Dedifferentiated amniotic fluid mesenchymal stem cell (primary cell): ENCODE results near the gene DPH3.

Experiments used
- DNase-seq: peaks from one replicate; pipeline ENCODE4 v3.0.0-alpha.2; 2016; ENCODE audit errors: extremely low spot score

Gene DPH3

DNA sequence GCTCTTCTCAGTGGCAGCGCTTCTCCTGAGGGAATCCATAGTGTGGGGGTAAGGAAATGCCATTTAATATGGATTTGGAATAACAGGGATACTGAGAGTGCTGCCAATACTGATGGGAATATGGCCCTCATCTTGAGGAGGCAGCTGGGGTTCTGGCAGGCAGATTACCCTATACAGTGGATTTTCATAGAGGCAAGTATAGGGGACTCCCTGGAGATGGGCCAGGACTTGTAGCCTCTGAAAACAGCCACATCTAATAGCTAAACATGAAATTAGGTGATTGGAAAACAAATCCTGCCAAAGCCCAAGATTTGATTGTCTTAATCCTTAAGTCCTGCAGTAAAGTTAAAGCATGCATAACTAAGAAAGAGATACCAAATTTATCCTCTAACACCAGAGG lies 30.9 kb downstream of the DPH3 start:
- no peak for DNase-seq

DNA sequence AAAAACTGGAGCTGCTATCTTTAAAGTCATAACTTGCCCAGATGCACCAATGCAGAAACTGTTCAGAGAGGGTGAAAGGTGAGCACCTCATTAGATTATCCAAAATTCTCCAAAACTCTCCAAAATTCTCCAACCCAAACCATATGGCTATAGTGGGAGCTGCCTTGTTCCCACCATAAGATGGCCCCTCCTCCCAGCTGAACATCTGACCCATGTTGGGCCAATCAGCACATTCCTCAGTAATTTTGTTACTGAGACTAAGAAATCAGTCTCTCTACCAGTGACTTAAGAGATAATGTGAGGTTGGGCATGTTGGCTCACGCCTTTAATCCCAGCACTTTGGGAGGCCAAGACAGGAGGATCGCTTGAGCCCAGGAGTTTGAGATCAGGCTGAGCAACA lies 32.8 kb downstream of the DPH3 start:
- DNase-seq = no peak

DNA sequence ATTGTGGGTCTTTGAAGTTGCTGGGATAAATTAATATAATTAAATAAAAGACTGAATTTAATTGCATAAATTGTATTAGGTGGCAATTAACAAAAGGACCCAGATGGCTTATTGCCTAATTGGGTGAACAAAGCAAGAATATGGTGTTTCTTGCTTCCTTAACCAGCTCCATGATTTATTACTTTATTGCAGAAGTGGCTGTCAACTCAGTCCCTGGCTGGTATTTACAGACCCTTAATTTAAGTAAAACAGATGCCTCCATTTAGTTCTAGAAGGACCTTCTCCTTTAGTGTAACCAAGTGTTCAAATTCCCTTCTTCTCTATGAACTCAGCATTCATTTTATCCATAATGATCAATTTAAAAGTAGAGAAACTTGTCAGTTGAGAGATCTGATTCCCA lies 35.1 kb downstream of the DPH3 start:
- no peak for DNase-seq

DNA sequence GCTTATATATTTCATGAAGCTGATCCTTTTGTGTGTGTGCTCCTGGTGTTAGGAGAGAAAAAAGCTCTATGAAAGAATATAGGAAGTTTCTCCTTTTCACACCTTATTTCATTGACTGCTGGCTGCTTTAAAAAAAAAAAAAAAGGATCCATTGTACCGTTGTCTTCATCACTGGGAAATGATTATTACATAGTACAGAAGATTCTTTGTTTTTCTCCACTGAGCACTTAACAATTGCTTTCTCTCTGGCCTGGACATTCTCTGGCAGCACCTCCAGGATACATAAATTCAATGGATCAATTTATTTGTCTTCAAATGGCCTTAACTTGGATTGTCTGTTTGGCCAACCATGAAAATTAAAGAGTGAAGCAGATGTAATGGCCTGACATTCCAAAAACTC lies 37.2 kb downstream of the DPH3 start:
- no peak for DNase-seq

DNA sequence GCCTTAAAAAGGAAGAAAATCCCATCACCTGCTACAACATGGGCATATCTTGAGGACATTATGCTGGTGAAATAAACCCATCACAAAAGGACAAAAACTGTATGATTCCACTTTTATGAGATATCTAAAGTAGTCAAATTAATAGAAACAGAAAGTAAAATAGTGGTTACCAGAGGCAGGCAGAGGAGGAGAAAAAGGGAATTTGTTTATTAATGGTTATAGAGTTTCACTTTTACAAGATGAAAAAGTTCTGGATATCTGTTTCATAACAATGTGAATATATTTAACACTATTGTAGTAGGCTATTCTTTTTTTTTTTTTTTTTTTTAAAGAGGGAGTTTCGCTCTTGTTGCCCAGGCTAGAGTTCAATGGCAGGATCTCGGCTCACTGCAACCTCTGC lies 40.4 kb downstream of the DPH3 start:
- DNase-seq = no peak

DNA sequence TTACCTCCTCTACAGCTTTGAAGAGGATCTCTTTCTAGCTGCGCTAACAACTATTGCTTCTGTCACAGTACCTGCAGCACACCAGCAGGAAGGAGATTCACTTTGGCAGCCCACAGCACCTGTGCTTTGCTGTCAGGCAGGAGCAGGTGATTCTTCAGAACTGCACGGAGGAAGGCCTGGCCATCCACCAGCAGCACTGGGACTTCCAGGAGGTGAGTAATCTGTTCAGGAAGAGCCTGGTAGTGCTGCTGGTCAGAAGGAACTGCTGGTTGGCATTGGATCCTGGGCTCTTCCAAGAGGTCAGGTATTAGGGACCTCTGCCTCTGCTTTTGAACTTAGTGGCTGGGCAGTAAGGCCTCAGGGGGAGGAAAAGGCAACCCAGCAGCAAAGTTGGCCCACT lies 42.2 kb downstream of the DPH3 start:
- DNase-seq = no peak

DNA sequence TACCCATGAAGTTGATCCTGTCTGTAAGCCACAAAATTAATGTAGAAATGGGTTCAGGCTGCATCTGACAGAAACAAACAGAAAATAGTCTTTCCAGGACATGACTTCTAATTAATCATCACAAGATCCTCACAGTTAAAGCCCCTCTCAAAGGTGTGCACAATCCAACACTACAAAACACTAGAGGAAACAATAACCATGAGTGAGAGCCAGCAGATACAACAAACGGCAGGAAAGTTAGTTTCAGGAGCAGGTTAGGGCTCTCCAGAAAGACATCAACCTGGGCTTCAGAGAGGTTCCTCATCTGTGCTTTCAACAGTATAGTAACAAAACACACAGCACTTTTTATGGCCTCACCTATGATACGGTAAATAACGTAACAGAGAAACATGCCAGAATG lies 42.8 kb downstream of the DPH3 start:
- no peak for DNase-seq

DNA sequence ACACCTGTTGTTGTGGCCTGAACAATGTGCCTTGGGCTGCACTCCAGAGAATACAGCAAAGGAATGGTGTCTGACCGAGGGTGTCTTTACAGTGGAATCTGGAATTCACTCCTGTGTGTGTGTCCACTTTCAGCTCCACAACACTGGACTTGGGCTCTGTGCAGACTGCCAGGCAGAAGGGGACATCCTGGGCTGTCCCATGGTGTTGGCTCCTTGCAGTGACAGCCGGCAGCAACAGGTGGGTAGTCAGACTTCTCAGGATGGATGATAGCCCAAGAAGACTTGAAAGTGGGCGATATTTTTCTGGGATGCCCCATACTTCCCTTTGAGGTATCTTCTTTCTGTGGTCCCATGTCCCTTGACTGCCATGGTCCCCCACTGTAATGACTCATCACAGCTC lies 45.0 kb downstream of the DPH3 start:
- no peak for DNase-seq

DNA sequence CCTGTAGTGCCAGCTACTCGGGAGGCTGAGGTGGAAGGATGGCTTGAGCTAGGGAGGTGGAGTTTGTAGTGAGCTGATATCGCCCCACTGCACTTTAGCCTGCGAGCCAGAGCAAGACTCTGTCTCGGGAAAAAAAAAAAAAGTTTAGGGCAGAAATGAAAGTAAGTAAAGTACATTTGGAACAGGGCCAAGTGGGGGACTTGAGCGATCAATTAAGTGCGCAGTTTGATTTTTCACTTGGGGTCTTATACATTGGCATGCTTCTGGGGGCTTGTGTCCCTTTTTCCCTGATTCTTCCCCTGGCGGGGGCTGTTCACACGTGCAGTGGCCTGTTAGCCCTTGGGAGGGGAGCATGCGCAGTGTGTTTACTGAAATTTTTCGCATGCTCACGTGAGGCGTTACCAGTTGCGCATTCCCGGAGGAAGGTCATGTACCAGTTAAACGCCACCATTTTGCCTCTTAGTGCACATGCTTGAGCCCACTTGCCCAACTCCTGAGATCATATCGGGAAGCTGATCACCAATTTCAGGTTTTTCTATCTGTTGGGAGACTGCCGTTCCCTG lies 48.3 kb downstream of the DPH3 start:
- DNase-seq = no peak

DNA sequence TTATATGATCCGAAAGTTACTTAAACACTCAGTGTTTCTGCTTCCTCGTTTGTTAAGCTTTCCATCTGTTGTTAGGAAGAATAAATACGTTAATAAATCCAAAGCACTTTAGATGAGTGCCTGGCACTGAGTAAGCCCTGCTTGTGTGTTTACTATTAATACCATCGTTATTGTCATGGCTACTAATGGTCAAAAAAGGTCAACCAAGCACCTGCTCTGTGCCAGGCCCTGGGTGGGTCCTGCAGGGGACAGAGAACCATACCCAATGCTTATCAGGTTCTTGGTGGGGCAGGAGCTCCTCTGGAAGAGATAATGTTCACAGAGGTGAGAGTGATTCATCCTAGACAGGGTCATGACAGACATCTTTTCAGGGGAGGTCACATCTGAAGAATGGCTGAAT lies 50.4 kb downstream of the DPH3 start:
- DNase-seq = no peak

DNA sequence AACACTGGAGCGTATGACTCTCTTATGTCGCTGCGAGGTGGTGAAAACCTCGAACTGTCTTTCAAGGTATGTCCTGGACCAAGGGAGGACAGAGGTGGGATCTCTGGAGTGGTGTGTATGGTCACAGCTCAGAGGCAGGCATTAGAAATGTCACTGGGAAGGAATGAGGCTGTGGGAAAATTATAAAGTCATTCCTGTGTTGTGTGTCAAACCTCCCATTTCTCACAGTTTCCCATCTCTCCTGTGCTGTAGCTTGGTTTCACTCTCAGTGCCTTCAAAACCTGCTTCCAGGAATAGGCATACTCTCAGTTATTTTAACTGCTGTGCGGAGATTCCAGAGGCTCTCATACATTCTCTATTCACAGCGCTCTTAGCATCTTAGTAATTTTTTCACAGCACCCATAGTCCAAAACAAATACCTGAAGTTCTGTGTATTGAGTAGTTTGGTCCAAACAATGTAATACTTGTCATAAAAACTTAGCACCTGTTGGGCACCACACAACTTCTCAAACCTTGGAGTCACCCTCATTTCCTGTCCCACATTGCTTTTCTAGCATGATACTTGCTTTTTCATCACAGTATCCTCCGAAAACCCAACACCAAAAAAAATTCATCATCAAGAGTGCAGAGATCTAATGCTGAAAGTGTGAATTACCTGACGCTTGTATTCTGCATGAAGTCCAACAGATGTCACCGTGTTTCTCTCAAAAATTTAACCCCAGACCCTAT lies 53.4 kb downstream of the DPH3 start:
- DNase-seq = no peak
